ENCODE results near the gene EHBP1. TPM values are rescaled to one million over a fixed set of nuclear protein-coding genes. Genes with fewer than 3 reads are reported as not detected.

Gene EHBP1
- total and polyA plus RNA-seq, 2 donors (not counting 3 experiments of a cell fraction or from before 2014, with no cell fraction given): 8.4 to 34.8 TPM

DNA sequence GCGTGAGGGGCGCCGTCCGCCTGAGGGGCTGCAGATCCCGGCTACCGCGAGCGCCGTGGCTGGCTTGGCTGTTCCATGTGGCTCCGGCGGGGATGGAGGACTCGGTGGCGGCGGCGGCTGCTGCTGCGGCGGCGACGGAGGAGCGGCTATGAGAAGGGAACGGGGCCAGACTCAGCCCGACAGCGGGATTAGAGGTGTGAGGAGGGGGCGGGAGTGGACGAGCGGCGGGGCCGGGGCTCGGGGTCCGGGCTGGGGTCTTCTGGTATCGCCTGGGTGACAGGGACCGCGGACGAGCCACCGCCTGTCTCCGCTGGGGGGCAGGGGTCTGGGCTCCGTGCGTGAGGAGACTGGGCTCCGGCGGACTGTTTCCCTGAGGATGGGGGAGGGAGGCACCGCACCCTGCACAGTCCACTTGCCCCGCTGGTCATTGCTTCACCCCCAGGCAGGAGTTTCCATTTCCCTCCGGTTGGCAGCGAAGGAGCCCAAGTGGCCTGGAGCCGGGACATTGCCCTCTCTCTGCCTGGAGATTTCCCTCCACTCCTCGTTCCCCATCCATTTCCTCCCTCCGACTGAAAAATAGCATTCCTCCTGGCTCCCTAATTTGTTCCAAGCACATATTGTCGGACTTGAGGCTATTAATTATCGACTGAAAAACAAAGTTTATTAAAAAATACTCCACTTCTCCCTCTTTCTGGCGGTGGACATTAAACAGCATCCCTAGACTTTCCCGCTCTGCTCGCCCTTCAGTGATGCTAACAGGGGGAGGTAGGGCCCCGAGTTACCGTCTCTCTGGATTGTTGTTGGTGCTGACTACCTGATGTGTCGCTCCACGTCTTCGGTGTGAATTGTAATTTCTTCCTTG is 577 bp downstream of the EHBP1 start:
- dilution Hi-C loops (cut with MboI; ENCODE audit: extremely low pct_ligation_motif_present, low sequenced_read_pairs): no loop called here
- CTCF ChIA-PET: interaction anchor here (1.6 to 3.2 kb wide), 2 partner anchors 69 to 249 kb away, joined by 6 to 17 read pairs; no protein-coding TSS in a partner anchor

More for the DNA sequence above, 577 bp downstream of the EHBP1 start:
- no peaks in the 10 kb centered on the region for H3K9me1 ChIP-seq (replicated peaks; ENCODE audit: control insufficient read depth, extremely low read depth, insufficient read depth, low read length)
- H3K27me3 ChIP-seq (ENCODE audit: control insufficient read depth in 2 of 2, insufficient read depth in 2 of 2, low read length in 2 of 2): no peaks in the 10 kb centered on the region
- peak overlapping the region; percentile 41 for H3K9ac ChIP-seq (replicated peaks; ENCODE audit: extremely low read depth, insufficient read depth, low read length)
- FAIRE-seq (peak; percentile 26), DNase-seq (ENCODE audit: low read depth, low spot score) (peak; percentile 56)
- H3K27ac ChIP-seq (ENCODE audit: insufficient read depth, low read depth, low read length): peak overlapping the region; percentile 29
- no peaks in the 10 kb centered on the region for H4K20me1 ChIP-seq (replicated peaks; ENCODE audit: control insufficient read depth, extremely low read depth, insufficient read depth, low read length)
- no peaks in the 10 kb centered on the region for H3K36me3 ChIP-seq (ENCODE audit: control insufficient read depth in 2 of 2, extremely low read depth in 1 of 2, insufficient read depth in 2 of 2, low read length in 2 of 2)
- POLR2A ChIA-PET: interaction anchor here (0.7 to 1.0 kb wide), 2 partner anchors 175 to 200 kb away, joined by 3 to 4 read pairs; partner anchors contain the start of gene TMEM17
- peak overlapping the region; percentile 59 to 87 (median 85) for H3K4me3 ChIP-seq (replicated peaks in 1 of 3; ENCODE audit: insufficient read depth in 1 of 3, low read depth in 1 of 3, low read length in 3 of 3)
- H2AFZ ChIP-seq (ENCODE audit: low read depth, low read length): peak overlapping the region; percentile 74
- peaks cover 32% of the 10 kb centered on the region for H3K79me2 ChIP-seq (ENCODE audit: control insufficient read depth, insufficient read depth, low read length)
- H3K4me2 ChIP-seq (ENCODE audit: insufficient read depth, low read length): peak overlapping the region; percentile 91
- H3K9me3 ChIP-seq (replicated peaks; ENCODE audit: control insufficient read depth, insufficient read depth, low read length): no peaks in the 10 kb centered on the region
- intact Hi-C loops (cut with micrococcal nuclease): loop anchor here (1.0 to 10.0 kb wide), 9 partner anchors 69 to 801 kb away; partner anchors contain the start of genes COMMD1, OTX1 and TMEM17
- BruUV-seq (replicated peaks): no TSS peak
- peaks cover 17% of the 10 kb centered on the region for H3K4me1 ChIP-seq (ENCODE audit: control insufficient read depth, extremely low read depth, insufficient read depth, low read length)
- TF ChIP-seq JUN (IDR thresholded peaks at IDR 0.05; ENCODE audit: borderline replicate concordance, insufficient read depth, insufficient read length, low read depth) (no peak), POLR2A (IDR thresholded peaks at IDR 0.05; ENCODE audit: low read depth, low read length) (peak; percentile 6), POLR2AphosphoS5 (IDR thresholded peaks at IDR 0.05; ENCODE audit: insufficient read depth, low read depth, low read length) (peak; percentile 17)
- TF ChIP-seq, protein P1, sequence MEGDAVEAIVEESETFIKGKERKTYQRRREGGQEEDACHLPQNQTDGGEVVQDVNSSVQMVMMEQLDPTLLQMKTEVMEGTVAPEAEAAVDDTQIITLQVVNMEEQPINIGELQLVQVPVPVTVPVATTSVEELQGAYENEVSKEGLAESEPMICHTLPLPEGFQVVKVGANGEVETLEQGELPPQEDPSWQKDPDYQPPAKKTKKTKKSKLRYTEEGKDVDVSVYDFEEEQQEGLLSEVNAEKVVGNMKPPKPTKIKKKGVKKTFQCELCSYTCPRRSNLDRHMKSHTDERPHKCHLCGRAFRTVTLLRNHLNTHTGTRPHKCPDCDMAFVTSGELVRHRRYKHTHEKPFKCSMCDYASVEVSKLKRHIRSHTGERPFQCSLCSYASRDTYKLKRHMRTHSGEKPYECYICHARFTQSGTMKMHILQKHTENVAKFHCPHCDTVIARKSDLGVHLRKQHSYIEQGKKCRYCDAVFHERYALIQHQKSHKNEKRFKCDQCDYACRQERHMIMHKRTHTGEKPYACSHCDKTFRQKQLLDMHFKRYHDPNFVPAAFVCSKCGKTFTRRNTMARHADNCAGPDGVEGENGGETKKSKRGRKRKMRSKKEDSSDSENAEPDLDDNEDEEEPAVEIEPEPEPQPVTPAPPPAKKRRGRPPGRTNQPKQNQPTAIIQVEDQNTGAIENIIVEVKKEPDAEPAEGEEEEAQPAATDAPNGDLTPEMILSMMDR (IDR thresholded peaks at IDR 0.05; ENCODE audit: extremely low read depth in 1 of 2, insufficient read depth in 1 of 2, low read depth in 1 of 2, low read length in 2 of 2): peak; percentile 19 to 39
